Kidney epithelial cell (primary cell): ENCODE measurements around the gene ANKRD13A. TPM values are rescaled to one million over a fixed set of nuclear protein-coding genes. Genes with fewer than 3 reads are reported as not detected.
"Not testable (repeated sequence)": the region's sequence is repeated elsewhere in the genome, so short reads cannot be mapped to it uniquely, and the experiment has no call there.

Experiments
- DNase-seq: peaks from one replicate; pipeline ENCODE4 v3.0.0-alpha.2; 2010; ENCODE audit warnings: low read depth
- H3K27me3 ChIP-seq: 2 replicates; pipeline ENCODE4 v1.6.0; 2011; ENCODE audit warnings: low read length; ENCODE audit not compliant: control insufficient read depth, insufficient read depth
- H3K36me3 ChIP-seq: 2 replicates; pipeline ENCODE4 v1.5.1; 2011; ENCODE audit warnings: low read length; ENCODE audit not compliant: control insufficient read depth, insufficient read depth
- H3K4me3 ChIP-seq: 2 replicates; pipeline ENCODE4 v1.5.1; 2011; ENCODE audit warnings: low read depth, mild to moderate bottlenecking, control low read depth, low read length
- total RNA-seq: library from RNA; depleted of rRNA; stranded (reverse); fragments of >200 nt; gene quantifications from 2 replicates; pipeline ENCODE4 v1.2.3, GENCODE V29; 2015
- TF ChIP-seq, protein P1 (sequence below): IDR thresholded peaks from 2 replicates; pipeline ENCODE4 v1.5.1; 2011; ENCODE audit warnings: mild to moderate bottlenecking, moderate library complexity, low read length, control low read depth, inconsistent platforms; ENCODE audit not compliant: insufficient read depth, poor library complexity, severe bottlenecking

ANKRD13A gene
- total RNA-seq, 1 donor from 2014 or later: 40.6 TPM

DNA sequence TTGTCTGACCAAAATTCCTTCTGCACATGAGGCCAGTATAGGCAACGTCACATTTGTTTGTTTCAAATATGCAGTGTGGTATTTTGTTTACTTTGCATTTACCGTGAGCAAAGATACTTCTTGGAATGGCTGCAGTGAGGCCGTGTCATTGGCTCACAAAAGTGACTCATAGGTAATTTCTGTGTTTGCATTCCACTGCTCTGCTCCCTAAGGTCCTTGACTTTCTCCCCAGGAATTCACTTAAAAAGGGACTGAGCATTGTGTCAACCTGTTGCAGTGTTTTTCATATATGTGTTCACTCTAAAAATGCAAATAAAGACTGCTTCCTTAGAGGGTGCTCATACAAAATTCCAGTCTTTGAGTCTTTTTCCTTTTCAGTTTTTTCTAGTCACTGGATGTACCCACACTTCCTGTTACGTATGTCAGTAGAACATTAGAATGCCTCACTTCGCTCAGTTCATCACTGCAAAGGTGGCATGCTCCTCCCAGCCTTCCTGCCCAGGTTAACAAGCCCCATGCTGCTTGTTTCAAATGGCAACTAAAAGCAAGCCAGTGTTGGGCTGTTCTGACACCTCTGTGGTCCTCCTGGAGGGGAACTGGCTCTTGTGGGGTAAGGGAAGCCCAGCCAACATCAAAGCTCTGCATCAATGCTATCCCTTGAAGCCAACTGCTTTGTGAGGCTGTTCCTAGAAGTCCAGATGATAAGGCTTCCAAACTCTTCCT lies 40.0 kb downstream of the ANKRD13A start:
- H3K36me3 ChIP-seq: peaks cover 3% of the 10 kb centered on the region
- TF ChIP-seq, protein P1, sequence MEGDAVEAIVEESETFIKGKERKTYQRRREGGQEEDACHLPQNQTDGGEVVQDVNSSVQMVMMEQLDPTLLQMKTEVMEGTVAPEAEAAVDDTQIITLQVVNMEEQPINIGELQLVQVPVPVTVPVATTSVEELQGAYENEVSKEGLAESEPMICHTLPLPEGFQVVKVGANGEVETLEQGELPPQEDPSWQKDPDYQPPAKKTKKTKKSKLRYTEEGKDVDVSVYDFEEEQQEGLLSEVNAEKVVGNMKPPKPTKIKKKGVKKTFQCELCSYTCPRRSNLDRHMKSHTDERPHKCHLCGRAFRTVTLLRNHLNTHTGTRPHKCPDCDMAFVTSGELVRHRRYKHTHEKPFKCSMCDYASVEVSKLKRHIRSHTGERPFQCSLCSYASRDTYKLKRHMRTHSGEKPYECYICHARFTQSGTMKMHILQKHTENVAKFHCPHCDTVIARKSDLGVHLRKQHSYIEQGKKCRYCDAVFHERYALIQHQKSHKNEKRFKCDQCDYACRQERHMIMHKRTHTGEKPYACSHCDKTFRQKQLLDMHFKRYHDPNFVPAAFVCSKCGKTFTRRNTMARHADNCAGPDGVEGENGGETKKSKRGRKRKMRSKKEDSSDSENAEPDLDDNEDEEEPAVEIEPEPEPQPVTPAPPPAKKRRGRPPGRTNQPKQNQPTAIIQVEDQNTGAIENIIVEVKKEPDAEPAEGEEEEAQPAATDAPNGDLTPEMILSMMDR: no peak
- peak; percentile 73 for DNase-seq
- no peak overlapping the region for H3K4me3 ChIP-seq
- H3K27me3 ChIP-seq: no peaks in the 10 kb centered on the region

DNA sequence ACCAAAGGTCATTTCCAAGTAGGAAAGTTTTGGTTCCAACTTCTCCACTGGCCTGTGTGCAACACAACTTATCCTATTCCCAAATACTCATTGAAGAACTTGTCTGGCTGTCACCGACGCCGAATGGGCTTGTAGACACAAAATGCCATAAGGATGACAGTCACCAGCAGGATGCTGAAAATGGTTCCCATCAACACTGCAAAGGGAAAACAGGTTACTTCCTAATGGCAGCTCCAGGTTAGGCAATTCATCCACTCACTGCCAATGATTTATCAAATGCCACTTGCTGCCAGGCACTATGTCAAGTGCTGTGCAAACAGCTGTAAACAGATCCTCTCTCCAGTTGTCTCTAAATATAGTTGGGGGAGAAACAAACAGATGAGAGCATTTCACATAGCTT lies 43.0 kb downstream of the ANKRD13A start:
- Histone ChIP-seq H3K27me3 (no peaks in the 10 kb centered on the region), H3K36me3 (peaks cover 1% of the 10 kb centered on the region)
- no peak for DNase-seq

DNA sequence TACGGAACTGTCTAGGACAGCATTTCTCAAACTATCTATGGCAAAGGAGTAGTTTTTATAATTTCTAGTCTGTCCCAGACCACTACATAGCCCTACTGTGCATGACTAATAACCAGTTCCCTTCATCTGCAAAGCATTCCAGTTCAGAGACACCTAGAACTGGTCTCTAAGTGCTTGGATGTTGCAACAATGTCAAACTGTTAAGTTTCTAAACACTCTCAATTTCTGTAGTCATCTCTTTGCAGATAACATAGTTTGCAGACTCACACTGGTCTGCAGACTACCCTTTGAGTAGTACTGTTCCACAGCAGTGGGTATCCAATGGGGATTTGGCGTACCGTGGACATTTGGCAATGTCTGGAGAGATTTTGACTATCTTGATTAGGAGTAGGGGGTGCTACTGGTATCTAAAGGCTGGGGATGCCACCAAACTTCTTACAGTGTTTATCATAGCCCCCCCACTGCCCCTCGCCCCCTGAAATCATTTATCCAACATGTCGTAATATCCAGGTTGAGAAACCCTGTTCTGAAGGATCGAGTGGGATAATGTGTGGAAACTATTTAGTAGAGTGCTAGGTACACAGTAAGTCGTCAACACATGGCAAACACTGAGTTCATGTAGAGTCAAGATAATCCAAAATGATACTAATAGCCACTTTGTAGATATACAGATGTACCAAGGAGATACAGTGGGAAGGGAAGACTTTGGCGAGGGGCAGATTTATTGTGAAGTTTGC lies 47.4 kb downstream of the ANKRD13A start:
- Histone ChIP-seq H3K36me3 (peaks cover 1% of the 10 kb centered on the region), H3K4me3 (no peak overlapping the region)
- TF ChIP-seq, protein P1: no peak

More for the DNA sequence above, 43.0 kb downstream of the ANKRD13A start:
- TF ChIP-seq, protein P1: no peak
- H3K4me3 ChIP-seq: no peak overlapping the region

DNA sequence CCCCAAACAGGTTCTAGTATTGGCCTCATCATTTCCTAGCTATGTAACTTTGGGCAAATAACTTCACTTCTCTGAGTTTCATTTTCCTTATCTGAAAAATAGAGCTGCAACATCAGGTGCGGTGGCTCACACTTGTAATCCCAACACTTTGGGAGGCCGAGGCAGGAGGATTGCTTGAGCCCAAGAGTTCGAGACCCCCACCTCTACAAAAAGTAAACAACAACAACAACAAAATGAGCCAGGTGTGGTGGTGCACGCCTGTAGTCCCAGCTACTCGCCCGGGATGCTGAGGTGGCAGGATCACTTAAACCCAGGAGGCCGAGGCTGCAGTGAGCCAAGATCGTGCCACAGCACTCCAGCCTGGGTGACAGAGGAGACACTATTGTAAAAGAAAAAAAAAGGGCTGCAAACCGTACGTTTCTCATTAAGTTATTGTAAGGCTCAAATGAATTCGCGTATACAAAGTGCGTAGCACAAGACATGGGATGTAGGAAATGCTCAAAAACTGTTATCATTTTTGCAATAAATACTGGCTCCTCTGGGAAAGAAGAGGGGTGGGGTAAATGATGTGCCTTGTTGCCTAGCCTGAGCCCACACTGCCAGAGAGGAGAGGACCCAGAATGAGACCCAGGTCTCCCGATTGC lies 48.2 kb downstream of the ANKRD13A start:
- no peaks in the 10 kb centered on the region for H3K27me3 ChIP-seq
- TF ChIP-seq, protein P1: no peak
- DNase-seq: no peak
- H3K36me3 ChIP-seq: peaks cover 1% of the 10 kb centered on the region
- H3K4me3 ChIP-seq: peak overlapping the region; percentile 66

More for the DNA sequence above, 47.4 kb downstream of the ANKRD13A start:
- H3K27me3 ChIP-seq: no peaks in the 10 kb centered on the region
- no peak for DNase-seq

DNA sequence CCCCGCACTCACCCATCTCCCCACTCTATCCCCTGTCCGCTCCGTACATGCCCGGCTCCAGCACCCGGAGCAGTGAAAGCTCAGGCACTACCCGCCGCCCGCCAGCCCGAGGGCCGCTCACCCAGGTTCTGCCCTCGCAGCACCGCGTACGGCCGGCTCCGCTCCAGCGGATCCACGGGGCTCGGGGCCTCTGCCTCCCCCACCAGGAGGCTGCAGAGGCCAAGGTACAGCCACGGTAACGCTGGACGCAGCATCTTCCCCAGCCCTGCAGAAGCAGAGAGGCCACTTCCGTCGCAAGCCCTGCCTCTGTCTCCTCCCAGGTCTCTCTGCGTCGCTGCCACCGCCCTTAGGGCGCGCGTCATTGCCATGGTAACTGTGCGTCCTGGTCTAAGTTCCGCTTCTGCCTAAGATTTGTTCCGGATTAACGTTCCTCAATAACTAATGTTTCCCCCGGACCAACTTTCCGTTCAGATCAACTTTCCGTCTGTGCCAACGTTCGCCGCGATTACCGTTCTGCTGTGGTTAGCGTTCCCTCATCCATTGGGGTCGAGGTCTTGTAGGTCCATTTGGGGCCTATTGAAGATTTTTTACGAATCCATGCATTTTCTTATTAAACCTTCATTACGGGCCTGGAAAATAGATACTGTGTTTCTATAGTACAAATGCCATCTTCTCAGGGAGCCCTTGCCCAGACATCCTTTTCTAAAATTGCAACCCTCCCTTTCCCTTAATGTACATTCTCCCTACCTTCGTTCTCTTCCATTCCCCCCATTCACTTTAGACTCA lies 49.2 kb downstream of the ANKRD13A start, which contains the start of gene C12orf76:
C12orf76 (minus strand) TSS at position 281 of the 786 bp plus-strand sequence; CDS start at position 254, 27 bp downstream.
- peak; percentile 87 for DNase-seq
- H3K27me3 ChIP-seq: no peaks in the 10 kb centered on the region
- H3K36me3 ChIP-seq: no peaks in the 10 kb centered on the region
- TF ChIP-seq, protein P1: no peak
- peak within 1 kb of the TSS; percentile 66 for H3K4me3 ChIP-seq

DNA sequence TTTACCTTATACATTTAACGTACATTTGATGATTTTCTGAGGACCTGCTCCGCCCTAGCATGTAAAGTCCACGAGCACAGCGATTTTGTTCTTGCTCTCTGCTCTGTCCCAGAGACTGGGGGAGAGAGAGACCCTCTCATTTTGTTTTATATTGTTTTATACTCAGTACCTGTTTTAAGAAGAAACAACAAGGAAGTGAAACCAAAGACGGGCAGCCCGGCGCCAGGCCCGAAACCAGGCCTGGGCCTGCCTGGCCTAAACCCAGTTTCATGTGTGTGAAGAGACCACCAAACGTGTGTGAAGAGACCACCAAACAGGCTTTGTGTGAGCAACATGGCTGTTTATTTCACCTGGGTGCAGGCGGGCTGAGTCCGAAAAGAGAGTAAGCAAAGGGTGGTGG lies 49.8 kb downstream of the ANKRD13A start:
- H3K36me3 ChIP-seq, DNase-seq, H3K27me3 ChIP-seq: not testable (repeated sequence)
- peak overlapping the region; percentile 66 for H3K4me3 ChIP-seq

DNA sequence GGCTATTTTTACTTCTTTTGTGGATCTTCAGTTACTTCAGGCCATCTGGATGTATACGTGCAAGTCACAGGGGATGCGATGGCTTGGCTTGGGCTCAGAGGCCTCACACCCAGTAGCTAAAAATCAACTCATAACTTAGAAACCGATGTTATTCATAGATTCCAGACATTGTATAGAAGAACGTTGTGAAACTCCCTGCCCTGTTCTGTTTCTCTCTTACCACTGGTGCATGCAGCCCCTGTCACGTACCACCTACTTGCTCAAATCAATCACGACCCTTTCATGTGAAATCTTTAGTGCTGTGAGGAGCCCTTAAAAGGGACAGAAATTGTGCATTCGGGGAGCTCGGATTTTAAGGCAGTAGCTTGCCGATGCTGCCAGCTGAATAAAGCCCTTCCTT lies 50.4 kb downstream of the ANKRD13A start:
- H3K36me3 ChIP-seq, DNase-seq, H3K27me3 ChIP-seq, H3K4me3 ChIP-seq: not testable (repeated sequence)
